NCI-H748 (cell line): ENCODE data around the gene VDAC1.

ENCODE experiments used
- DNase-seq: peaks from one replicate; lab custom pipeline; 2025; ENCODE audit not compliant: unreplicated experiment; lab: John Stamatoyannopoulos, UW

The VDAC1 gene

GRCh38 chr5:133927300-133928180 is 77.2 kb downstream of the VDAC1 start:
- DNase-seq: no peak

- no peak for DNase-seq
These were observed 78.1 kb downstream of the VDAC1 start for GRCh38 chr5:133926489-133927299.

DNA sequence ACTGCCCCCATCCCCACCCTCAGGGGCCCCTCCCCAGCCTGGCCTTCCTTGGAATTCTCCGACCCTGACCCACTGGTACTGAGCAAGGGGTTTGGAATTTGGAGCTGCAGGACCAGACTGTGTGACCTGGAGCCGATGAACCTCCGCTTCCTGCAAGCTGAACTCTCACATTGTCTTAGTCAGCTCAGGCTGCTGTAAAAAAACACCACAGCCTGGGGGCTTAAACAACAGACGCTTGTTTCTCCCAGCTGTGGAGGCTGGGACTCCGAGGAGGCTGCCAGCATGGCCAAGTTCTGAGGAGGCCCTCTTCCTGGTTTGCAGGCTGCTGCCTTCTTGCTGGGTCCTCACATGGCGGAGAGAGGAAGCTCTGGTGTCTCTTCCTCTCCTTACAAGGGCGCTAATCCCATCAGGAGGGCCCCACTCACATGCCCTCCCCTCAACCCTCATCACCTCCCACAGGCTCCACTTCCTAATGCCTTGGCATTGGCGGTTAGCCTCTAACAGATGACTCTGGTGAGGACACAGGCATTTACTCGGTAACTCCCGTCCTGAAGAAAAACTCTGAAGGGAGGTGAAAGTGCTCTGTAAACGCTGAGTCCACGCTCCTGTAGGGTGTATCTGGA is 78.8 kb downstream of the VDAC1 start:
- DNase-seq: no peak

DNA sequence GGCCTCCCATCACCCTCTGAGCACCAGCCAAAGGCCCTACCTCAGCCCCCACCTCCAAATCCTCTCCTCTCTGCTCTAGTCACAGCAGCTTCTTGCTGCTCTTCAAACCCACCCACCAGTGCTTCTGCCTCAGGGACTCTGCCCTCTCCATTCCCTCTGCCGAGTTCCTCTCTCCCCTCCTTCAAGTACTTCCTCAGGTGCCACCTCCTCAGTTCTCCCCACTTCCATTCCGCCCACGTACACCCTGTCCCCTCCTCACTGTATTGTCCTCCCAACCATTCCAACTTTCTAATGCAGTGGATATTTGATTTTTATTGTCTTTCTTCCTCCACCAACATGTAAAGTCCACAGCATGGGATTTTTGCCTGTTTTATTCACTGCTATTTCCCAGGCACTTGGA is 79.5 kb downstream of the VDAC1 start:
- no peak for DNase-seq

DNA sequence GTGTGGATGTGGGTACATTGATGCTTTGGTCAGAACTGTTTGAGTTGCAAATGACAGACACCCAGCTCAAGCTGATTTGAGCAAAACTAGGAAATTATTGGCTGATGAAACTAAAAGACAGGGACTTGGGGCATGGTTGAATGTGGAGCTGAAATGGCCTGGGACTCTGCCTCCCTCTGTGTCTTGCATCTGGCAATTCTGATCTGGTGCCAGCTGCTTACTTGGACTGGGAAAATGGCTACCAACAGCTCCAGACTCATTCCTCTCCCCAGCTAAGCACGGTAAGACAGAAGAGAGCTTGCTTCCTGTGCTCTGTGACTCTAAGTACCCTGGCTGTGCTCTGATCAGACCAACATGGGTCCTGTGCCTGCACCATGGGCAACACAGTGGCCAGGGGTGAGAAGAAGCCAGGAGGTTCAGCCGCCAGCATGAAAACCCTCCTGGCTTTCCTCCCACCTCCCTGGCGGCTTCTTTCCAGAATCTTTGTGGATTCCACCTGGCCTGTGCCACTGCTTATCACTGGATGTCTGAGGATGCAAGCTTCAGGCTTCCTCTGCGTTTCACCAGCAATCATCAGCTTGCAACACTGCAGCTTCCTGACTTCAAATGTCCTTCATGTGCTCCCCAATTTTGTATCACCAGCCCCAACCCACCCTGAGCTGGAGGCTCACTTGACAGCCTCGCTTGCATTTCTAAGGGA is 80.4 kb downstream of the VDAC1 start:
- DNase-seq: no peak

GRCh38 chr5:133921979-133922378 is 82.8 kb downstream of the VDAC1 start:
- DNase-seq: peak; percentile 77
